Measurements from ENCODE around the gene ABCA3. TPM values are rescaled to one million over a fixed set of nuclear protein-coding genes. Genes with fewer than 3 reads are reported as not detected.

The ABCA3 gene
- total and polyA plus RNA-seq, 8 donors, result 6.8 to 334 (median 12.9) TPM

- no peak for TF ChIP-seq CTCF (IDR thresholded peaks at IDR 0.05)
- Histone ChIP-seq H3K27ac (peak overlapping the region; percentile 20 to 46), H3K4me3 (no peak overlapping the region), H3K27me3 (no peaks in the 10 kb centered on the region), H3K36me3 (peaks cover 0 to 3% of the 10 kb centered on the region in 2 donors), H3K9me3 (no peaks in the 10 kb centered on the region), H3K4me1 (peaks cover 0 to 10% of the 10 kb centered on the region in 2 donors)
- ATAC-seq, result no peak
- DNase-seq, result no peak
- intact Hi-C loops (cut with DNase I), result no loop called here
These were observed 7.3 kb downstream of the ABCA3 start for GRCh38 chr16:2333231-2333630.

- Histone ChIP-seq H3K27me3 (no peaks in the 10 kb centered on the region), H3K36me3 (peaks cover 0 to 7% of the 10 kb centered on the region in 2 donors), H3K9me3 (no peaks in the 10 kb centered on the region), H3K4me3 (no peak overlapping the region), H3K27ac (peak overlapping the region in 1 of 2 donors; percentile 46), H3K4me1 (peaks cover 0 to 10% of the 10 kb centered on the region in 2 donors)
- DNase-seq (no peak), ATAC-seq (no peak)
- intact Hi-C loops (cut with DNase I), result no loop called here
- no peak for TF ChIP-seq CTCF (IDR thresholded peaks at IDR 0.05)
These were observed 8.6 kb downstream of the ABCA3 start for GRCh38 chr16:2331931-2332267.

DNA sequence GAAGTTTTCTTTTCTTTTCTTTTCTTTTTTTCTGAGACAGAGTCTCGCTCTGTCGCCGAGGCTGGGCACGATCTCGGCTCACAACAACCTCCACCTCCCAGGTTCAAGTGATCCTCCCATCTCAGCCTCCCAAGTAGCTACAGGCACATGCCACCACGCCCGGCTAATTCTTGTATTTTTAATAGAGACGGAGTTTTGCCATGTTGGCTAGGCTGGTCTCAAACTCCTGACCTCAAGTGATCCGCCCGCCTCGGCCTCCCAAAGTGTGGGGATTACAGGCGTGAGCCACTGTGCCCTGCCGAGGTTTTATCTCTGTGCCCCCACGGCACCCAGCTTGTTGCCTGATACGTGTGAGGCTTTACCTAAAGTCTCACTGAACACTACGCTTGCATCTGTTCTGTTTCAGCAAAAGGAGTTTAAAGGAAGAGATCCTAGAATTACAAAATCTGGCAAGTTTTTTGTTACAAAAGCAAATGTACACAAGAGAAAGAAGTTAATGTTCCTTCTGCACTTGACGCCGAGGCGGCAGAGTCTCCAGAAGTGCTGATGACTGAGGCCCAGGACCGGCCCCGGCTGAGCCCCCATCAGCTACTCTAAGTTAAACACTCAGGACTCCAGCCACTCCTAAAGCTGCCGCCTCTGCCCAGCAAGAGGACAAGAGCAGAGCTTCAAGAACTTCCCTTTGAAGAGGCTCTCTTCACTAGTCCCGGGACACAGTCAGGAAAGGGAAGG, 9.2 kb downstream of the ABCA3 start:
- Histone ChIP-seq H3K27me3 (no peaks in the 10 kb centered on the region), H3K27ac (peak overlapping the region; percentile 57 to 68), H3K36me3 (peaks cover 0 to 11% of the 10 kb centered on the region in 2 donors), H3K4me3 (no peak overlapping the region), H3K4me1 (peaks cover 0 to 10% of the 10 kb centered on the region in 2 donors), H3K9me3 (no peaks in the 10 kb centered on the region)
- TF ChIP-seq CTCF (IDR thresholded peaks at IDR 0.05), result no peak
- ATAC-seq (peak; percentile 76), DNase-seq (peak in 3 of 4 donors; percentile 71 to 85 (median 83))
- intact Hi-C loops (cut with DNase I), result no loop called here

DNA sequence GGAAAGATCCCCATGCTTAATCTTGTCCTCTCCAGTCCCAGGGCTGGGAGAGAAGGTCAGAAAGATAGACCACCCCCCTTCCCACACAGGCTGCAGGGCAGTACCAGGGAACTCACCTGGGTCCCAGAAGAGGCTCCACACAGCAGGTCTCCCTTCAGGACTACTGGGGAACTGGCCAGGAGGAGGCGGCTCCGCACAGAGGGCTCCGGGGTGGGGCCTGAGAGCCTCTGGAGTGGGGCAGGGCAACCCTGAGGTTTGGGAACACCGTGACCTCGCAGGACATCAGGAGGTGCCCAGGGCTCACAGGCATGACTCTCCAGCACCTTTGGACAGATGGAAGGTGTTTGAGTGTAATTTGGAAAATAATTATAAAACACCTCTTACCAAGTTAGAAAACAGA, 11.0 kb downstream of the ABCA3 start:
- DNase-seq (peak in 2 of 4 donors; percentile 84 to 89), ATAC-seq (peak; percentile 72)
- peaks cover 0 to 10% of the 10 kb centered on the region in 2 donors for H3K4me1 ChIP-seq
- H3K36me3 ChIP-seq, result peaks cover 0 to 28% of the 10 kb centered on the region in 2 donors
- no peaks in the 10 kb centered on the region for H3K27me3 ChIP-seq
- H3K27ac ChIP-seq, result peak overlapping the region; percentile 4 to 57
- TF ChIP-seq CTCF (IDR thresholded peaks at IDR 0.05), result no peak
- intact Hi-C loops (cut with DNase I), result no loop called here
- peak overlapping the region in 1 of 2 donors; percentile 39 for H3K4me3 ChIP-seq
- H3K9me3 ChIP-seq, result no peaks in the 10 kb centered on the region

DNA sequence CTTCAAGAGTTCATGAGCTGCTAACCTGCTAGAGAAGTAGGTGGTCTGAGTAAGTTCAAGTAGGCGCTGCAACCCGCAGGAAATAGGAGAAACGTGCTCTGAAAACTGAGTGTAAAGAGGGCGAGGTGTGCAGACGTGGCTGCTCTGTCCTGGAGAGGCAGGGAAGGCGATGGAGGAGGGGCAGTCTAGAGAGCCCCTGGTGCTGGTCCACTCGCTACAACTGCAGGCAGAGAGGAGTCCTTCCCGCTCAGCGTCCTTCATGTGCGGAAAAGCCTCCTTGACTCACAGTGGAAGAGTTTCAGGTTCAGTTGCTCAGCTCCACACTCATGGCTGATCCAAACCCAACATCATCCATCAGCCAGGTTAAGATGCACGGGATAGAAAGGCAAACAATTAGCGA, 12.1 kb downstream of the ABCA3 start:
- Histone ChIP-seq H3K4me1 (peaks cover 0 to under 1% of the 10 kb centered on the region in 2 donors), H3K4me3 (peak overlapping the region; percentile 13 to 39), H3K27me3 (no peaks in the 10 kb centered on the region), H3K36me3 (peaks cover 0 to 38% of the 10 kb centered on the region in 2 donors), H3K27ac (peak overlapping the region; percentile 4 to 57), H3K9me3 (no peaks in the 10 kb centered on the region)
- TF ChIP-seq CTCF (IDR thresholded peaks at IDR 0.05), result no peak
- peak in 1 of 4 donors; percentile 50 for DNase-seq
- peak; percentile 17 for ATAC-seq
- intact Hi-C loops (cut with DNase I), result no loop called here
